ENCODE results near the gene PPP1R14D. TPM values are rescaled to one million over a fixed set of nuclear protein-coding genes. Genes with fewer than 3 reads are reported as not detected.
A peak's percentile ranks its signal among the peaks of the same experiment; 100 is the strongest.

PPP1R14D gene
- total and polyA plus RNA-seq, 9 donors, result 0.95 TPM; not detected in 8

- Histone ChIP-seq H3K36me3 (no peaks in the 10 kb centered on the region), H3K4me3 (peak within 1 kb of the TSS; percentile 42), H3K27me3 (peaks cover 2% of the 10 kb centered on the region), H3K27ac (no peak within 1 kb of the TSS), H3K9me3 (no peaks in the 10 kb centered on the region), H3K4me1 (ENCODE audit: insufficient read depth) (no peaks in the 10 kb centered on the region)
- no peak for TF ChIP-seq EP300 (IDR thresholded peaks at IDR 0.05)
- no peak for TF ChIP-seq CTCF (IDR thresholded peaks at IDR 0.05)
- TF ChIP-seq POLR2A (IDR thresholded peaks at IDR 0.05), result no peak
- intact Hi-C loops (cut with DNase I), result no loop called here
- 0 to 1% (median 0%) methylated on average over 47 to 89 of the region's 89 CpGs for WGBS, 3 donors
- DNase-seq, result no peak
These were observed 15.6 kb upstream of the PPP1R14D start, which contains the start of gene SPINT1 for GRCh38 chr15:40843885-40844695. Gene SPINT1, plus strand, starts transcription at chr15:40844048. Its CDS starts 507 bp downstream, at chr15:40844555.

GRCh38 chr15:40843261-40843884 is 14.9 kb upstream of the PPP1R14D start:
- no peak for TF ChIP-seq CTCF (IDR thresholded peaks at IDR 0.05)
- TF ChIP-seq POLR2A (IDR thresholded peaks at IDR 0.05), result no peak
- TF ChIP-seq EP300 (IDR thresholded peaks at IDR 0.05), result no peak
- Histone ChIP-seq H3K4me1 (ENCODE audit: insufficient read depth) (no peaks in the 10 kb centered on the region), H3K9me3 (no peaks in the 10 kb centered on the region), H3K4me3 (peak overlapping the region; percentile 42), H3K27me3 (peaks cover 2% of the 10 kb centered on the region), H3K36me3 (no peaks in the 10 kb centered on the region), H3K27ac (no peak overlapping the region)
- no peak for DNase-seq
- intact Hi-C loops (cut with DNase I), result no loop called here
- 11 to 24% (median 17%) methylated on average over 26 to 34 of the region's 34 CpGs for WGBS, 3 donors

GRCh38 chr15:40841741-40842140 is 13.2 kb upstream of the PPP1R14D start:
- Histone ChIP-seq H3K9me3 (no peaks in the 10 kb centered on the region), H3K27me3 (peaks cover 2% of the 10 kb centered on the region), H3K4me3 (no peak overlapping the region), H3K27ac (no peak overlapping the region), H3K4me1 (ENCODE audit: insufficient read depth) (no peaks in the 10 kb centered on the region), H3K36me3 (no peaks in the 10 kb centered on the region)
- DNase-seq, result no peak
- WGBS, 3 donors, result 74 to 85% (median 83%) methylated on average over 2 of the region's 2 CpGs
- TF ChIP-seq EP300 (IDR thresholded peaks at IDR 0.05) (no peak), POLR2A (IDR thresholded peaks at IDR 0.05) (no peak), CTCF (IDR thresholded peaks at IDR 0.05) (no peak)
- intact Hi-C loops (cut with DNase I), result no loop called here

GRCh38 chr15:40838756-40839155 is 10.2 kb upstream of the PPP1R14D start:
- no peaks in the 10 kb centered on the region for H3K36me3 ChIP-seq
- WGBS, 3 donors, result 75 to 77% (median 76%) methylated on average over 5 of the region's 5 CpGs
- TF ChIP-seq EP300 (IDR thresholded peaks at IDR 0.05) (no peak), POLR2A (IDR thresholded peaks at IDR 0.05) (no peak), CTCF (IDR thresholded peaks at IDR 0.05) (no peak)
- no peaks in the 10 kb centered on the region for H3K27me3 ChIP-seq
- no peak for DNase-seq
- H3K27ac ChIP-seq, result no peak overlapping the region
- H3K9me3 ChIP-seq, result no peaks in the 10 kb centered on the region
- no peak overlapping the region for H3K4me3 ChIP-seq
- no peaks in the 10 kb centered on the region for H3K4me1 ChIP-seq (ENCODE audit: insufficient read depth)
- intact Hi-C loops (cut with DNase I), result no loop called here

Data from ovary (tissue), 9 donors.